AG09319 (cell line): ENCODE data around the gene NPHP4.

Experiments used
- DNase-seq: peaks from one replicate; pipeline ENCODE4 v3.0.0-alpha.2; 2010; ENCODE audit warnings: low read depth; ENCODE audit errors: extremely low read depth
- CTCF ChIP-seq: IDR thresholded peaks from 2 replicates; pipeline ENCODE4 v1.5.1; 2011; ENCODE audit warnings: low read depth, mild to moderate bottlenecking, inconsistent platforms, low read length, moderate library complexity

NPHP4 gene

GRCh38 chr1:5917281-5917590 is 75.0 kb downstream of the NPHP4 start:
- DNase-seq, result no peak
- TF ChIP-seq CTCF, result no peak

GRCh38 chr1:5916572-5917280 is 75.5 kb downstream of the NPHP4 start:
- no peak for DNase-seq

GRCh38 chr1:5915587-5916571 is 76.3 kb downstream of the NPHP4 start:
- DNase-seq, result peak; percentile 10
- TF ChIP-seq CTCF, result peak; percentile 75

More at GRCh38 chr1:5916572-5917280, 75.5 kb downstream of the NPHP4 start:
- no peak for TF ChIP-seq CTCF

- DNase-seq, result no peak
- TF ChIP-seq CTCF, result no peak
Observed at GRCh38 chr1:5914676-5915365, 77.4 kb downstream of the NPHP4 start.

- no peak for DNase-seq
- TF ChIP-seq CTCF, result no peak
Observed at GRCh38 chr1:5913876-5914275, 78.3 kb downstream of the NPHP4 start.

GRCh38 chr1:5913078-5913845 is 79.0 kb downstream of the NPHP4 start:
- no peak for TF ChIP-seq CTCF
- no peak for DNase-seq
